Suprapubic skin (tissue), 4 donors: ENCODE results near the gene TBC1D3B. TPM values are rescaled to one million over a fixed set of nuclear protein-coding genes. Genes with fewer than 3 reads are reported as not detected.
"Not testable (repeated sequence)": the region's sequence is repeated elsewhere in the genome, so short reads cannot be mapped to it uniquely, and the experiment has no call there.

Source experiments
- DNase-seq, 2 donors: peaks; one replicate each; pipeline ENCODE4 v3.0.0-alpha.2; 2019; ENCODE audit warnings: low spot score in 2 of 2
- H3K27ac ChIP-seq: fragments of 200-600 bp; sonication (generic); one replicate; pipeline ENCODE4 v1.5.1; 2019
- H3K27me3 ChIP-seq: fragments of 200-600 bp; sonication (generic); one replicate; pipeline ENCODE4 v1.5.1; 2019
- H3K36me3 ChIP-seq: fragments of 200-600 bp; sonication (generic); one replicate; pipeline ENCODE4 v1.5.1; 2019
- H3K4me1 ChIP-seq: fragments of 200-600 bp; sonication (generic); one replicate; pipeline ENCODE4 v1.5.1; 2019
- H3K4me3 ChIP-seq: fragments of 200-600 bp; sonication (generic); one replicate; pipeline ENCODE4 v1.5.1; 2019; ENCODE audit warnings: mild to moderate bottlenecking
- H3K9me3 ChIP-seq: fragments of 200-600 bp; sonication (generic); one replicate; pipeline ENCODE4 v1.5.1; 2019
- CTCF ChIP-seq, 2 donors: fragments of 200-600 bp in 1 of 2; fragments of 450-650 bp in 1 of 2; sonication (generic) in 1 of 2; IDR thresholded peaks; one replicate each; pipeline ENCODE4 v1.5.1; 2016 to 2019; ENCODE audit warnings: antibody characterized with exemption in 2 of 2, mild to moderate bottlenecking in 1 of 2, moderate library complexity in 1 of 2
- EP300 ChIP-seq: sonication (generic); formaldehyde crosslinking; IDR thresholded peaks from one replicate; pipeline ENCODE4 v1.6.1; 2017; ENCODE audit warnings: antibody characterized with exemption
- POLR2A ChIP-seq, 2 donors: fragments of 450-650 bp; IDR thresholded peaks; one replicate each; pipeline ENCODE4 v1.6.1; 2017; ENCODE audit warnings: antibody characterized with exemption in 2 of 2, mild to moderate bottlenecking in 2 of 2, moderate library complexity in 2 of 2
- POLR2AphosphoS5 ChIP-seq, 3 donors: sonication (generic); formaldehyde crosslinking; IDR thresholded peaks; one replicate each; pipeline ENCODE4 v1.6.1; 2017; ENCODE audit warnings: antibody characterized with exemption in 3 of 3
- WGBS: methylation state at CpG from one replicate; pipeline ENCODE4 v1.1.5; 2018; 5-methylcytosine and 5-hydroxymethylcytosine counted together
- total RNA-seq, 4 donors: library from RNA; depleted of rRNA; stranded (reverse); fragments of >200 nt; gene quantifications; one replicate each; pipeline ENCODE4 v1.1.0, GENCODE V29; 2016

The TBC1D3B gene
- total RNA-seq, 4 donors from 2014 or later = 6.1 to 28.3 (median 12.8) TPM

- Histone ChIP-seq H3K27me3 (no peaks in the 10 kb centered on the region), H3K4me3 (no peak overlapping the region)
Observed at GRCh38 chr17:36205637-36206485, 29.4 kb upstream of the TBC1D3B start.

GRCh38 chr17:36204724-36205500 is 28.5 kb upstream of the TBC1D3B start:
- no peaks in the 10 kb centered on the region for H3K27me3 ChIP-seq
- no peak for DNase-seq
- no peaks in the 10 kb centered on the region for H3K36me3 ChIP-seq
- H3K4me1 ChIP-seq = no peaks in the 10 kb centered on the region
- H3K9me3 ChIP-seq = no peaks in the 10 kb centered on the region
- H3K4me3 ChIP-seq = no peak overlapping the region
- H3K27ac ChIP-seq = no peak overlapping the region
- WGBS = 86% methylated on average over 7 of the region's 7 CpGs
- TF ChIP-seq POLR2A (IDR thresholded peaks at IDR 0.05) (no peak), POLR2AphosphoS5 (IDR thresholded peaks at IDR 0.05) (no peak), CTCF (IDR thresholded peaks at IDR 0.05) (no peak), EP300 (no peak)

More at GRCh38 chr17:36205637-36206485, 29.4 kb upstream of the TBC1D3B start:
- H3K4me1 ChIP-seq = no peaks in the 10 kb centered on the region
- H3K9me3 ChIP-seq = no peaks in the 10 kb centered on the region
- no peak overlapping the region for H3K27ac ChIP-seq
- 79% methylated on average over 4 of the region's 4 CpGs for WGBS
- DNase-seq = no peak
- H3K36me3 ChIP-seq = no peaks in the 10 kb centered on the region
- TF ChIP-seq POLR2A (IDR thresholded peaks at IDR 0.05) (no peak), POLR2AphosphoS5 (IDR thresholded peaks at IDR 0.05) (no peak), EP300 (no peak), CTCF (IDR thresholded peaks at IDR 0.05) (no peak)

- H3K4me3 ChIP-seq = no peak overlapping the region
- no peak for TF ChIP-seq POLR2AphosphoS5 (IDR thresholded peaks at IDR 0.05)
- TF ChIP-seq CTCF (IDR thresholded peaks at IDR 0.05) = no peak
- no peak for TF ChIP-seq POLR2A (IDR thresholded peaks at IDR 0.05)
- no peak for TF ChIP-seq EP300
Observed at GRCh38 chr17:36203335-36203734, 26.9 kb upstream of the TBC1D3B start.

GRCh38 chr17:36201506-36201905 is 25.1 kb upstream of the TBC1D3B start:
- not testable (repeated sequence) for H3K4me3 ChIP-seq, H3K4me1 ChIP-seq, H3K27ac ChIP-seq, H3K36me3 ChIP-seq, H3K9me3 ChIP-seq, DNase-seq, H3K27me3 ChIP-seq
- 86% methylated on average over 8 of the region's 8 CpGs for WGBS

More at GRCh38 chr17:36203335-36203734, 26.9 kb upstream of the TBC1D3B start:
- Histone ChIP-seq H3K27ac (no peak overlapping the region), H3K9me3 (no peaks in the 10 kb centered on the region), H3K36me3 (no peaks in the 10 kb centered on the region), H3K27me3 (no peaks in the 10 kb centered on the region), H3K4me1 (no peaks in the 10 kb centered on the region)
- WGBS = 87% methylated on average over 3 of the region's 3 CpGs
- DNase-seq = no peak

- not testable (repeated sequence) for H3K27ac ChIP-seq, DNase-seq, H3K4me3 ChIP-seq, H3K9me3 ChIP-seq, H3K36me3 ChIP-seq, H3K4me1 ChIP-seq
- 85% methylated on average over 4 of the region's 4 CpGs for WGBS
- H3K27me3 ChIP-seq = peaks cover 12% of the 10 kb centered on the region
Observed at GRCh38 chr17:36201102-36201501, 24.7 kb upstream of the TBC1D3B start.

- H3K9me3 ChIP-seq = no peaks in the 10 kb centered on the region
- no peak overlapping the region for H3K27ac ChIP-seq
- H3K4me3 ChIP-seq = no peak overlapping the region
- no peak for DNase-seq
- TF ChIP-seq CTCF (IDR thresholded peaks at IDR 0.05) (no peak), POLR2AphosphoS5 (IDR thresholded peaks at IDR 0.05) (no peak), POLR2A (IDR thresholded peaks at IDR 0.05) (no peak), EP300 (no peak)
- no peaks in the 10 kb centered on the region for H3K36me3 ChIP-seq
- WGBS = 67% methylated on average over 7 of the region's 7 CpGs
- H3K4me1 ChIP-seq = no peaks in the 10 kb centered on the region
- H3K27me3 ChIP-seq = peaks cover 20% of the 10 kb centered on the region
Observed at GRCh38 chr17:36198831-36199465, 22.5 kb upstream of the TBC1D3B start.
